Thymus (tissue), 11 donors: Measurements from ENCODE around the gene TTC4. TPM values are rescaled to one million over a fixed set of nuclear protein-coding genes. Genes with fewer than 3 reads are reported as not detected.

ENCODE experiments used
- DNase-seq, 9 donors: peaks; one replicate each; pipeline ENCODE4 v3.0.0-alpha.2; 2013; ENCODE audit warnings: low spot score in 9 of 9, low read depth in 6 of 9, missing footprints in 1 of 9
- H3K27ac ChIP-seq, 2 donors: one replicate each; pipeline ENCODE4 v1.5.1; 2013; ENCODE audit warnings: control low read depth in 1 of 2, low read depth in 1 of 2, low read length in 1 of 2, mild to moderate bottlenecking in 1 of 2, moderate library complexity in 1 of 2
- H3K27me3 ChIP-seq, 2 donors: one replicate each; pipeline ENCODE4 v1.5.1; 2013; ENCODE audit warnings: low read length in 1 of 2; ENCODE audit not compliant: control insufficient read depth in 2 of 2, insufficient read depth in 1 of 2
- H3K36me3 ChIP-seq, 2 donors: one replicate each; pipeline ENCODE4 v1.5.1; 2013; ENCODE audit warnings: low read length in 1 of 2, mild to moderate bottlenecking in 1 of 2, moderate library complexity in 1 of 2; ENCODE audit not compliant: control insufficient read depth in 2 of 2, insufficient read depth in 2 of 2
- H3K4me1 ChIP-seq, 2 donors: one replicate each; pipeline ENCODE4 v1.5.1; 2013; ENCODE audit warnings: low read length in 2 of 2; ENCODE audit not compliant: control insufficient read depth in 2 of 2, insufficient read depth in 2 of 2
- H3K4me3 ChIP-seq, 2 donors: one replicate each; pipeline ENCODE4 v1.5.1; 2013; ENCODE audit warnings: low read length in 2 of 2, control low read depth in 1 of 2, mild to moderate bottlenecking in 1 of 2
- H3K9me3 ChIP-seq, 2 donors: one replicate each; pipeline ENCODE4 v1.5.1; 2013; ENCODE audit warnings: low read length in 1 of 2, mild to moderate bottlenecking in 1 of 2; ENCODE audit not compliant: control insufficient read depth in 2 of 2, insufficient read depth in 1 of 2
- WGBS: extraction: QIAGEN DNeasy Blood & Tissue Kit; methylation state at CpG from one replicate; pipeline ENCODE4 v1.1.7; 2013; 5-methylcytosine and 5-hydroxymethylcytosine counted together
- polyA plus RNA-seq: library from polyadenylated mRNA; stranded (reverse); fragments of 200-250 nt; gene quantifications from one replicate; pipeline ENCODE4 v1.2.3, GENCODE V29; 2013
- total RNA-seq: library from RNA; stranded (reverse); fragments of 120-200 nt; gene quantifications from one replicate; pipeline ENCODE4 v1.2.4, GENCODE V29; 2013
- donor health status: healthy.

TTC4 gene
- total and polyA plus RNA-seq, 2 donors, result 19.9 to 20.6 TPM

DNA sequence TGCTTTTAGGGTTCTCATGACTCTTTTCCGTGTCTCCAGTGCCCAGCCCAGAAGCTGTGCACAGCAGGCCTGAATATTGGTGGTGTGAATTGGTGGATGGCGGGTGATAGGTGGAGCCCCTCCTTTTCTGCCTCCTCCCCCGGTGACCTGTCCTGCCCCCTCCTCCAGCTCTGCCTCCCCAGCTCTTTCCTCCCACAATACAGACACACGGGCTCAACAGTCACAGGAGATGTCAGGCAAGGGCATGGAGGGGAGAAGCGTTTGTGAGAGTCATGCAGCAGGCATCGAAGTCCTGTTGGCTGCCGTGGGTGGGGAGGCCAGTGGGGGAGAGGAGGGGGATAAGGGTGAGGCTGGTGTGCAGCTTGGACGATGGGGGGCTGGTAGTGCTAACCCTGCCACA, 17.3 kb upstream of the TTC4 start:
- Histone ChIP-seq H3K4me3 (no peak overlapping the region), H3K27ac (no peak overlapping the region), H3K4me1 (no peaks in the 10 kb centered on the region), H3K36me3 (no peaks in the 10 kb centered on the region), H3K27me3 (no peaks in the 10 kb centered on the region), H3K9me3 (no peaks in the 10 kb centered on the region)
- WGBS, result 92% methylated on average over 8 of the region's 8 CpGs
- no peak for DNase-seq

GRCh38 chr1:54699936-54700525, 15.6 kb upstream of the TTC4 start:
- H3K4me3 ChIP-seq, result no peak overlapping the region
- WGBS, result 95% methylated on average over 11 of the region's 11 CpGs
- no peak overlapping the region for H3K27ac ChIP-seq
- no peaks in the 10 kb centered on the region for H3K4me1 ChIP-seq
- no peaks in the 10 kb centered on the region for H3K9me3 ChIP-seq
- DNase-seq, result no peak
- no peaks in the 10 kb centered on the region for H3K27me3 ChIP-seq
- no peaks in the 10 kb centered on the region for H3K36me3 ChIP-seq

GRCh38 chr1:54701066-54701465, 14.6 kb upstream of the TTC4 start:
- 97% methylated on average over 9 of the region's 9 CpGs for WGBS
- no peak overlapping the region for H3K27ac ChIP-seq
- no peaks in the 10 kb centered on the region for H3K9me3 ChIP-seq
- H3K36me3 ChIP-seq, result no peaks in the 10 kb centered on the region
- DNase-seq, result no peak
- H3K4me1 ChIP-seq, result no peaks in the 10 kb centered on the region
- no peak overlapping the region for H3K4me3 ChIP-seq
- H3K27me3 ChIP-seq, result no peaks in the 10 kb centered on the region

DNA sequence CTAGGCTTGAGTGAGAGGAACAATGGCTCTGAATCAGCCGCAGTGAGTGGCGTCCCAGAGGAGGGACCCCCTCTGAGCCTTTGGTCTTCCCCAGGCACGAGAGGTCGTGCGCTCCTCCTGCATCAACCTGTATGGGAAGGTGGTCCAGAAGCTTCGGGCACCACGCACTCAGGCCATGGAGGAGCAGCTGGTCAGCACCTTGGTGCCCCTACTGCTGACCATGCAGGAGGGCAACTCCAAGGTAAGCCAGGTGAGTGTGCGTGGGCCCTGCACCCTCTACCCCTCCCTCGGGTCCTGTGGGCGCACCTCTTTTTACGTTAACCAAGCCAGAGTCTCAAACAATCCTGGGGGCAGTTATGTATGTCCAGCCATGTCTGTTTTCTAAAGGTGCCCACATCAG, 13.7 kb upstream of the TTC4 start:
- no peak overlapping the region for H3K27ac ChIP-seq
- H3K27me3 ChIP-seq, result no peaks in the 10 kb centered on the region
- H3K36me3 ChIP-seq, result no peaks in the 10 kb centered on the region
- 96% methylated on average over 11 of the region's 11 CpGs for WGBS
- no peak overlapping the region for H3K4me3 ChIP-seq
- H3K4me1 ChIP-seq, result no peaks in the 10 kb centered on the region
- no peak for DNase-seq
- H3K9me3 ChIP-seq, result no peaks in the 10 kb centered on the region

GRCh38 chr1:54703471-54703870, 12.2 kb upstream of the TTC4 start:
- no peaks in the 10 kb centered on the region for H3K4me1 ChIP-seq
- H3K27me3 ChIP-seq, result no peaks in the 10 kb centered on the region
- no peak overlapping the region for H3K4me3 ChIP-seq
- no peak for DNase-seq
- no peak overlapping the region for H3K27ac ChIP-seq
- H3K36me3 ChIP-seq, result no peaks in the 10 kb centered on the region
- no peaks in the 10 kb centered on the region for H3K9me3 ChIP-seq
- 94% methylated on average over 10 of the region's 10 CpGs for WGBS

DNA sequence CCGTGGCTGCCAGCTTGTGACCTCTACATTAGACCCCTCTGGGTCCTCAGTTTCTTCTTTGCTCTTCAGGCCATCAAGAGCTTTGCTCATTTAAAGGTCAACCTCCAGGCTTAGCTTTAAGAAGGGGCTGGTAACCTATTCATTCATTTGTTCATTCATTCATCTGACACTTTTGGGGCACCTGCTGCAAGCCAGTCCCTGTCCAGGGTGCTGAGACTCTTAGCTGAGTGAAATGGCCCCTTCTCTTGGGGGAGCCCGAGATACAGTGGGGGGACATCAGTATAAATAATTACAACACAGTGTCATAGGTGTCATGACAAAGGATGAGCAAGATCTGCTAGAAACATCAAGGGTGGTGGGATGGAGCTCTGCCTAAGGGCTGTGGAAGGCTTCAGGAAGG, 10.5 kb upstream of the TTC4 start:
- H3K27me3 ChIP-seq, result no peaks in the 10 kb centered on the region
- H3K4me1 ChIP-seq, result no peaks in the 10 kb centered on the region
- H3K4me3 ChIP-seq, result no peak overlapping the region
- WGBS, result 87% methylated on average over 2 of the region's 2 CpGs
- no peaks in the 10 kb centered on the region for H3K36me3 ChIP-seq
- DNase-seq, result no peak
- H3K27ac ChIP-seq, result no peak overlapping the region
- no peaks in the 10 kb centered on the region for H3K9me3 ChIP-seq

DNA sequence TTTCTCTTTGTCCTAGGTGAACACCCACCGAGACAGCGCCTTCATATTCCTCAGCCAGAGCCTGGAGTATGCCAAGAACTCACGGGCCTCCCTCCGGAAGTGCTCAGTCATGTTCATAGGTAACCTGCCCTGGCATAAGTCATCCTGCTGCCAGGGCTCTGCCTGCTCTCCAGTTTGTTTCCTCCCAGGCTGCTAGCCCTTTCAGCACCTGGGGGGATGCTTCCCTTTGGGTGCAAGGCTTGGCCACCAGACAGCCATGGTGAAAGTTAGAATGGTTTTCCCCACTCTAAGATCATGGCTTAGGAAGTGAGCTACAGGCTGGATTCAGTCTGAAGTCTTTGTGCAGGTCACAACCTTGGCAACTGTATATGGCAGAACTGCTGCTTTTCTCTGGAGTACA, 9.2 kb upstream of the TTC4 start:
- Histone ChIP-seq H3K4me1 (no peaks in the 10 kb centered on the region), H3K27ac (no peak overlapping the region), H3K27me3 (no peaks in the 10 kb centered on the region), H3K4me3 (no peak overlapping the region), H3K9me3 (no peaks in the 10 kb centered on the region), H3K36me3 (no peaks in the 10 kb centered on the region)
- 98% methylated on average over 4 of the region's 4 CpGs for WGBS
- no peak for DNase-seq

DNA sequence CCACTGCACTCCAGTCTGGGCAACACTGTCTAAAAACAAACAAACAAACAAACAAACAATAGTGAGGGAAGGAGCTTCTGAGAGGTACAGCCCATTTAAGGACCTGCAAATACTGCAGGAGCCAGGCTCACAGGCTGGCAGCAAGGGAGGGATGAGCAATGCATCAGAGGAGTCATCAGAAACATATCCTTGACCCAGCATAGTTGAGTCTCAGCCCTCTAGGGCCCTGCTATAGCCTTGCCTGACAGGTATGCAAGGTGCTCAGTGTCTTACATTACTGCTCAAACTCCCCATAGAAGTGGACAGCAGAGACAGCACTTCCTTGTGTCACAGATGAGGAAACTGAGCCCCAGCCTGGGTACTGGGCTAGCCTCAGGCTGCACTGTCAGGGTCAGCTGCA, 7.3 kb upstream of the TTC4 start:
- Histone ChIP-seq H3K27me3 (no peaks in the 10 kb centered on the region), H3K4me1 (no peaks in the 10 kb centered on the region), H3K36me3 (no peaks in the 10 kb centered on the region), H3K27ac (no peak overlapping the region), H3K9me3 (no peaks in the 10 kb centered on the region), H3K4me3 (no peak overlapping the region)
- DNase-seq, result no peak

DNA sequence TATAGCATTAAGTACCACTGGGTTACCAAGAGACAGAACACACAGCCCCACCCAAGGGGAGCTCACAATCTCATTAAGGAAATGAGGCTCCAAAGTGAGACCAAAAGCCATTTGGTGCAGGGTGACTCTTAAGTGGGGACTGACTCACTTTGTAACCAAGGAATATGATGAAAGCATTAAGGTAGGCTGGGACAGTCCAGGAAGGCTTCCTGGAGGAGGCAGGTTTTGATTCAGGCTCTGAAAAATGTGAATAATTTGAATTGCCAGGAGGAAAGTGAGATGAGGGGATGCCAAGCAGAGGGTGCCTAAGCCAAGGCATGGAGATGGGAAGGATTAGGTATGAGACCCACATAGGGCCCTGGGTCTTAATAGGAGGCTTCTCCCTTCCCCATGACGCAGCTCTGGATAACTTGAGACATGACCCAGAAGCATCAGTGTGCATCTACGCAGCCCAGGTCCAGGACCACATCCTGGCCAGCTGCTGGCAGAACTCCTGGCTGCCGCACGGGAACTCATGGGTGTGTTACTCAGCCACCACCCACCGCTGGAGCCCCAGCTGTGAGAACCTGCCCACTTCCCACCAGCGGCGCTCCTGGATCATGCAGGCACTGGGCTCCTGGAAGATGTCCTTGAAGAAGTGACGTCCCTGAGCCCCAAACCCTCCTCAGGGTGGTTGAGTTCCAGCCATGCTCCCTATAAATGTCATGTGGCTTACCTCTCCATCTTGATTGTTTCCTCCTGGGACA, 5.9 kb upstream of the TTC4 start:
- Histone ChIP-seq H3K4me1 (no peaks in the 10 kb centered on the region), H3K9me3 (no peaks in the 10 kb centered on the region), H3K27ac (no peak overlapping the region), H3K27me3 (no peaks in the 10 kb centered on the region), H3K36me3 (no peaks in the 10 kb centered on the region), H3K4me3 (no peak overlapping the region)
- WGBS, result 95% methylated on average over 8 of the region's 8 CpGs
- DNase-seq, result no peak
